GM15510 (cell line): ENCODE results near the gene GPC1.

Source experiments
- POLR2A ChIP-seq: IDR thresholded peaks from 3 replicates; pipeline ENCODE4 v1.6.1; 2011; ENCODE audit warnings: borderline replicate concordance; ENCODE audit not compliant: insufficient read length; ENCODE audit errors: extremely low read depth

GPC1 gene

GRCh38 chr2:240451108-240451611 is 15.7 kb downstream of the GPC1 start:
- no peak for TF ChIP-seq POLR2A

DNA sequence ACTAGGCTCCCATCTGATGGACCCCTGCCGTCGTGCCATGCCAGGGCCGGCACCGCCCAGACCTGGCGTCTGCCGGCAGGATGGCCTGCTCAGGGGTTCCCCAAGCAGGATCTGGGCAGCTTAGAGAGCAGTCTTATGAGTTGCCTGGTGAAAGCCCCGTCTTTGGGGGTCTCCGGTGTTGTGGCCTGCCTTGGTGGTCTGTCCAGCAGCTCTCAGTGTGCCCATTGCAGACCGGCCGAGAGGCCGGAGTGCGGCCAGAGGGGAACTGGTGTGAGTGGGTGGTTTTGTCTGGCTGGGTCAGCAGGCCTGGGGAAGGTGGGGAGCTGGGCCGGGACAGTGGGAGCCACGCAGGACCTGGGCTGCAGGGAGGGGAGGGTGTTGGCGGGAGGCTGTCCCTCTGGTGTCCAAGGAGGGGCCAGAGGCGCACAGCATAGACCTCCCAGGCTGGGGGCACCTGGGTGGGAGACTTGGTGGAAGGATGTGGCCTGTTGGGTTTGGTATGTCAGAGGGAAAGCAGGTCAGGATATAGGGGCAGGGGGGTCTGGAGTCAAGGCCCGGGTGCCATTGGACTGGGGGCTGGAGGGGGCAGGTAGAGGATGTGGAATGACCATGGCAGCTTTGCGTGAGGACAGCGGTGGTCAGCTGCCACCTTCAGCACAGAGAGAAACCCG is 16.5 kb downstream of the GPC1 start:
- no peak for TF ChIP-seq POLR2A

- TF ChIP-seq POLR2A: no peak
These were observed 17.2 kb downstream of the GPC1 start for GRCh38 chr2:240452462-240453256.

DNA sequence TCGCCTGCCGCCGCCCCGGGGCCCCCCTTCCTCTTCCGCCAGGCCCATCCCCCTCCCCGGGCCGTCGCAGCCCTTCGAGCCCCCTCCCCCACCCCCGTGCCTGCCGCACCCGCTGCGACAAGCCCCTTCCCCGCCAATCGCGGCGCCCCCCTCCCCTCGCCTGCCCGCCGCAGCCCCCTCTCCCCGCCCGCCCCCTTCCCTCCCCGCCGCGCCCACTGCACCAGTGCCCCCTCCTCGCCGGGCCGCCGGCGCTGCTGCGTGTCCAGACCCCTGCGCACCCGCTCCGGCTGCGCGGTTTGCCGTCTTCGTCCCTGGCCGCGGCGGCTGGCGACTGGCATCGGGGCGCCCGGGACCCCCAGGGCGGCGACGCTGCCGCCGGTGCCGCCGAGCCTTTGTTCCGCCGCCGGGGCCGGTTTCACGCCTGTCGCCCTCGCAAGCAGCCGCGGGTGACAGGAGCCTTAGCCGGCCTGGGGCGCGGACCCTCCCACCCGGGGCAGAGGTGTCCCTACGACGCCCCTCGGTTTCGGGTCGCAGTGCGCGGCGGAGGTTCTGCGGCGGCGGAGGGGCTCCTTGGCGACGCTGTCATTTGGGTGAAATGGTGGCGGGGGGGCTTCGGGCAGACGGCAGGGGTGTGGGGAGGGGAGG is 18.1 kb downstream of the GPC1 start:
- TF ChIP-seq POLR2A: no peak

DNA sequence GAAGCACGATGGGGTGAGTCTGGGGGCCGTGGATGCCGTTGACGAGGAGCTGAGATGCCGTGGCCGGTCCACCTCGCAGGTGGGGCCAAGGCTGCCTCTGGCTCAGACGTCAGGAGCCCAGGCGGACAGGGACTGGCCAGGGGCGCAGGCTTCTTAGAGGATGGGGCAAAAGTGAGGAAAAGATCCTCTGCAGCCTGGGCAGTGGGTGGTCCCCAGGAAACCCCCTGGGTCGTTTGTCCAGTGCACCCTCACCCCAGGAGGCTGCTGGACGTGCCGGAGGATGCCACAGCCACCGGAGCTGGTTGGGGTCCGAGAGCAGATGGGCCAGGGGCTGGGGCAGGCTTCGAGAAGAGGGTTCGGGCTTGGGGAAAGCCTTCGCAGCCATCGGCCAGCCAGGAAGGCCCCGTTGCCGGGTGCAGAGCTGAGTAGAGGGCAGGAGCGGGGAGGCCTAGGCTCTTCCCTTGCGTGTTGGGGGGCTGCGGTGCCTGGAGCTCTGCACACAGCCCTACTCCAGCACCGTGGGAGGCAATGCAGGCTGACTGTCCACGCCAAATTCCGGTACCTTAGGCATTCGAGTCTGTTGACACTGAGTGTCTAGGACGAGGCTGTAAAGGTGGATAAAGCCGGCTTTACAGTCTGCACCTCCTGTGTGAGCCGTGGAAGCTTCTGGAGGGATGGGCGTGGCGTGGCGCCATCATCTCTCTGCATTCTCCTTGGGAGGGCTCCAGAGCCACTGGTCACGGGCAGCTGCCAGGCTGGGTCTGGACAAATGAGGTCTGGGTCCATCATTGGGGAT is 18.8 kb downstream of the GPC1 start:
- TF ChIP-seq POLR2A: no peak

GRCh38 chr2:240455272-240455646 is 19.8 kb downstream of the GPC1 start:
- no peak for TF ChIP-seq POLR2A

GRCh38 chr2:240455647-240456446 is 20.4 kb downstream of the GPC1 start:
- no peak for TF ChIP-seq POLR2A

GRCh38 chr2:240456447-240457222 is 21.2 kb downstream of the GPC1 start:
- TF ChIP-seq POLR2A: no peak

DNA sequence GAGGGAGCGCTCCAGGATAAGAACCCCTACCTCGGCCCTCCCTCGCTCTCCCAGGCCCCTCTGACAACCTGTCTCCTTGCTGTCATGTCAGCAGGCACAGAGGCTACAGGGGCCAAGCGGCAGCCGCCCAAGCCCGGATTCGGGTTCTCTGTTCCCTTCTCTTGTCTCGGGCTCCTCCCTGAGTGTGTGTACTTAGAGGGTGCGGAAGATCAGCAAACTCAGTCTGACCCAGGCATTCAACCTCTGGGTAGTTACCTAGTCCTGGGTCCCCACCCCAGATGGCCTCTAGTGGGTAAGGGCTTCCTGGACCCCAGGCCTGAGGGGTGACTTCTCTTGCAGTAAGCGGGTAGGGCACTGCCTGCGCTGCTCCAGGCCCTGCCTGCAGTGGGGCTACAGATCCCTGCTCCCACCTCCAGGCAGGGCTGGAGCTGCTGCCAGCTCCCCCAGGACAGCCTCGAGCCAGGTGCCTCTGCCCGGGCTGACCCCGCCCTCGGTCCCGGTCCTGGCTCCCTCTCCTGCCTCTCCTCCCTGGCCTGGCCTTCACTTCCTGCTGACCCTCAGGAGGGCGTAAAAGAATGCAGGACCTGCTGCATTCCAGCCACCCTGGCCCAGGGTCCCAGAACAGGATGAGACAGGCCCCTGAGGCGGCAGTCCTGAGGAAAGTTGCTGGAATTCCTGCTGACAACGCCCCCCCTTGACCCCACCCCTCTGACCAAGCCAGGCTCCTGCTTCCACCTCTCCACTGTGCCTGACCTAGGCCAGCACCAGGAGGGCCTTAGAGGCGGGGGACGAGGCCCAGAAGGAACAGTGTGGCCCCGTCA is 22.0 kb downstream of the GPC1 start:
- no peak for TF ChIP-seq POLR2A

DNA sequence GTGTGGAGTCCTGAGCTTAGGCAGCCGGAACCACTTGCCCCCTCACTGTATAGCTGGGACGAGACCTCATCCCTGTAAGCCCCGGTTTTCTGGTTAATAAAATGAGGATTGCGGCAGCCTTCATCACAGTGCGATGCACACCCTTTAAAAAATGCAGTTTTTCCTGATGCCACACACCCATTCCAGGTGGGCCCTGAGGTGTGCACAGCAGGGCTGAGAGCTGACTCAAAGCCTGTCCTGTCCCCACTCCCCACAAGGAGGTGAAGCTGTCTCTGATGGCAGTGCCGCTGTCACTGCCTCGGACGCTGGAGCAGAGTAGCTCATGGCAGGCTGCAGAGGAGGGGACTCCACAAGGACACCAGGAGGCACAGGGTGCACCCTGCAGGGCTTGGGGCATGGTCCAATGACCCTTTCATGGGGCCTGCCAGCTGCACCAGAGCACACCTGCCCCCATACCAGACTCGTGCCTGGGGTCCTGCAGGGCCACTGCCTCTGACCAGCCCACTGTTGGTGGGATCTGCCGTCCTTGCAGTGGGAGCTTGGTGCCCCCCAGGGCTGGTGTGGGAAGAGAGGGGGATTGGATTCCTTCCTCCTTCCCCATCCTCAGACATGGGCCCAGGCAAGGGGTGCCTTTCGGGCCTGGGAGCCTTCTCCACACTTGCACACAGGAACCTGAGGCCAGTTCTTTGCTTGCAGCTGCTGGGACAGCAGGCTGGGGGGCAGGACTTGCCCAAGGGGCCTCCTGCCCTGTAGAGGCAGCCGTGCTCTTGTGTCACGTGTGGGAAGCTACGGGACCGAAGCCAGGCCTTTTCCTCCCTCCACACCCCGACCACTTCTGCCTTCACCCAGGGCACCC is 22.8 kb downstream of the GPC1 start:
- no peak for TF ChIP-seq POLR2A

DNA sequence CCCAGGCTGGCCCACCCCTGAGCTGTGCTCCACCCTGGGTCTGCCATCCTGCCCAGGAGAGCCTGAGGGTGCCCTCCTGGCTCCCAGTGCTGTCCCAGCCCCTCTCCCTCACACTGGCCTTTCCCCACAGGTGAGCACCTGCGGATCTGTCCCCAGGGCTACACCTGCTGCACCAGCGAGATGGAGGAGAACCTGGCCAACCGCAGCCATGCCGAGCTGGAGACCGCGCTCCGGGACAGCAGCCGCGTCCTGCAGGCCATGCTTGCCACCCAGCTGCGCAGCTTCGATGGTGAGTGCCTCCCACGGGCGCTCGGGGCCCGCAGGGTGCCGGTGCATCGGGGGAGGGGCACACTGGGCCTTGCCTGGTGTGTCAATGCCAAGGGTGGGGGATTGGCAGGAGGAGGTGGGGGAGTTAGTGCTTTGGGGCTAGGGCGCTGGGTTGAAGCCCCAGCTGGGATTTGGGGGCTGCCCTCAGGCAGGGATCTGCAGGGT is 23.5 kb downstream of the GPC1 start:
- no peak for TF ChIP-seq POLR2A
